NCI-H345 treated with DMSO at 0.1 percent for 48 hours (cell line): ENCODE measurements around the gene LRRC63.
"Not testable (repeated sequence)": the region's sequence is repeated elsewhere in the genome, so short reads cannot be mapped to it uniquely, and the experiment has no call there.

Experiments used
- DNase-seq: peaks from one replicate; lab custom pipeline; 2025; ENCODE audit not compliant: unreplicated experiment; lab: John Stamatoyannopoulos, UW

LRRC63 gene

DNA sequence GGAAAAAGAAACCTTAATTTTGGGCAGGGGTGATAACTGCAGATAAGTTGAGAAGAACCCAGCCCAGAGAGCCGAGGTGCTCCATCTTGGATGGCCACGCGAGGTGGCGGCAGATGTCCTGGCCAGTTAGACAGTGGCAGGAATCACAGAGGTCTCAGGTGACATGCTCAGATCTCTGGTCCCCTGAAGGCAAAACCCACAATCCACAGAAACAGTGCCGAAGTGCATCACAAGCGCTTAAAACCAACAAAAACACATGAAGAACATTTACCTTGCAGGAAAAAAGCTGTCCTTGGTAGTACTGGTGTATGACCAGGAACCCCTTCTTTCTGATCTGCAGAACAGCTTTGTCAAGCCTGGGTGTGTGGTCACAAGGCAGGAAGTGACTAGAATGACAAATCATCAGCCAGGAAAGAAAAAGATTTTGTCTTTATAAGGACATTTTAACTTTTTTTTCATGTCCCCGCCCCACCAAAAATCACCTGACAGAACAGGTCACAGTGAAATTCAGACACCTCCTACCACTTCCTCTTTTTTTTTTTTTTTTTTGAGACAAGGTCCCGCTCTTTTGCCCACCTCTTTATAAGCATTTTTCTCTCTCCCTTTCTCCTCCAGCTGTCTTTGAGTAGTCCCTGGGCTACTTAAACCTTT, 29.8 kb upstream of the LRRC63 start, which contains the start of gene LCP1:
Gene LCP1, minus strand, starts transcription at position 338 of the 651 bp plus-strand sequence. CDS start 22,515 bp downstream, outside the sequence.
- DNase-seq, result no peak

DNA sequence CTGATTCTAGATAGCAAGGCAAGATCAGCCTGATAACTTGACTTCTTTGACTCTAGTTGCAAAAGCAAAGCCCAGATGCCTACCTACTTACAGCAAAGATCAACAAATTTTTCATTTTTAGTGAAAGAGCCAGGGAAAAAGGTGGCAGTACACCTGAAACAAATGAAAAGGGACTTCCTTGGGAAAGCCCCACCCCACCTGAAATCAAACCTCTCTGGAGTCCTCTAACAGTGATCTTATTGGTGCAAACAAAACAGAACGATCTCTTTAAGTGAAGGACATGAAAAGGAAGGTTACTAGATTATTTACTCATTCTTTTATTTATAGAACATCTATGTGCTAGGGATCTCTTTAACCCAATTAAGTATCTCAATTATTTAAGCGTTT, 29.2 kb upstream of the LRRC63 start:
- no peak for DNase-seq

DNA sequence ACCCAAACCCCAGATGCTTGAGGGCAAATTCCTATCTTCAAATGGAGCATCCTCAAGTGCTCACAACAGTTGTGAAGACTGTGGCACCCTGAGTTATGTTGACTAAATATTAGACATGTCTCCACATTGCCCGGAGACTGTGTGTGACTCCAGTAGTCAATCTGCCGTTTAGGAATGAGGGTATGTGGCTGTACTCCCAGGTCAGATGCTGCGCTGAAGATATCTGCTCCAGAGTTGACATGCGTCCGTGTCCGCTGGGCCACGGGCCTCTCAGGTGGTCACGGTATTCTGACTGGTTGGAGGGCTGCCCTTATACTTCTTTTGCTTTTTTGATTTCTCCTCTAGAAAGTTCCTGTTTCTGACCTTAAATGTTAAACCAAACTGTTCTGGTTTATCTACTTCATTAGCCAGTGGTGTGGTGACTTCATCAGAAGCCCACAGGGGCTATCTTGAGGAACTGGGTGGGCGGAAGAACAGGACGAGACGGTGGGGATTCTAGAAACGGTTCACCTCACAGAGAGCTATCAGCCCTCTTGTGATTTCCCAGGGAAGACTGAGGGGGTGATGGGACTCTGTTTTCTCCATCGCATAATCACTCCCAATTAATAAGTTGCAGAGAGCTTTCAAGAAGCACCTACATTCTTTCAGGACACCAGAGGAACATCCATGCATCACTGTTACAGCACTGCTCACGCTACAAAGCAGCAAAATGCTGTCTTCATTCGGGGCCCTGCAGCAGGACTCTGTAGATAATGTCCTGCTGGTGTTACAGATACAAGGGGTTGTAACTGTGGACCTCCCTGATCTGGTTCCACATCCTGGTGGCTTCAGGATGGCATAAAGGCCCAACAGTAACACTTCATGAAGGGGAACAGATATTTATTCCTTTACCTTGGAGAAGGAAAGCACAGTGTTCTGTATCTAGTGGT, 28.4 kb upstream of the LRRC63 start:
- no peak for DNase-seq

DNA sequence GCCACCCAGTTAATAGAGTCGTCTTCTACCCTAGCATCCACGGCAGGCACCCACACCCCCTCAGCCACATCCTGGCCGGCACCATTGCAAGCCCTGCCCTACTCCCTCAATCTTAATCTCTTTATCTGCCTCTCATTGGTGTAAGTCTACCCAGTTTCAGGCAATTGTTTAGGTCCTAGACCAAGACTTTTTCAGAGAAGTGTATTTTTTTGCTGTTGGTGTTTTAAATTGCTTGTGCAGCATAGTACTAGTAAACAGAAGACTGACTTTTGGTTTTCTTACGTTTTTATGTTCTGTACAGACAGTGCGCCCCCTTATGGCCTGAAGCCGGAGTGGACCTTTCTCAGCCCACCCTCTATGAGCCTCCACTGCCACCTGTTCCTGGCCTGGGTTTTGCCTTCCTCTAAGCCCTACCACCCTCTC, 27.4 kb upstream of the LRRC63 start:
- DNase-seq, result no peak

DNA sequence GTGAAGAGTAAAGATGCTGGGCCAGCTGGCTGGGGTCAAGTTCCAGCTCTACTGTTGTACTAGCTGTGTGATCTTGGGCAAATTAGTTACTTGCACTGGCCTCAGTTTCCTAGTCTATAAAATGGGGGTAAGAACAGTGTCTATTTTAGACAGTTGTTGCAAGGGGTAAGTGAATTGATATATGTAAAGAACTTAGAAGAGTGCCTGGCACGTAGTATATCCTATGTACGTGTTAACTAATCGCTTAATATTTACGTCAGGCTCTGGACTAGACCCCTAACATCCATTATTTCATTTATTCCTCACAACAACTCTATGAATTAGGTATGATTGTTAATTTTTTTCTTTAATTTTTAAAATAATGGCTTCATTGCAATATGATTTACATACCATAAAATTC, 26.1 kb upstream of the LRRC63 start:
- no peak for DNase-seq

DNA sequence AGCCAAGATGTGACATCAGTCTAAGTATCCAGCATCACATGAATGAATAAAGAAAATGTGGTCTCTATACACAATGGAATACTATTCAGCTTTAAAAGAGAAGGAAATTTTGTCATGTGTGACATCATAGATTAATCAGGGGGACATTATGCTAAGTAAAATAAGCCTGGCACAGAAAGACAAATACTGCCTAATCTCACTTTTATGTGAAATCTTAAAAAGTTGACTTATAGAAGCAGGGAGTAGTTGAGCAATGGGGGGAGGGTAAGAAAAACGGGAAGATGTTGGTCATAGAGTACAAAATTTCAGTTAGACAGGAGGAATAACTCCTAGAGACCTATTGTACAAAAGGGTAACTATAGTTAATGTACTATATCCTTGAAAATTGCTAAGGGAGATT, 19.3 kb upstream of the LRRC63 start:
- DNase-seq, result no peak

DNA sequence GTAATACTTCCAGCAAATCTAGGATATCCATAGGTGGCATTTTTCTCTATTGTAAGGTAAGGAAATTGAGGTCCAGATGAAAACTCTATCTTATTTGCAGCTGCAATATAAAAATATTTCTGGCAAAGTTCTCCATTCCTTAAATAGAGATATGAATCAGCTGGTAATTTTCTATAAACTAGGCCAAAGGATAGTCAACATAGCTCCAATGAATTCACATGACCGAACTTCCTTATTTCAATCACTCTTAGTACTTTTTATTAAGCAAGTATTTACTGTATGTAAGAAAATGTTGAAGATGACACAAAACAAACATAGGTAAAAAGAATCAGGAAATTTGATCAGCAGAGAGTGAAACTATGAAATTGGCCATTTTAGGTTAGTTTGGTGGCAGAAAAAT, 16.7 kb upstream of the LRRC63 start:
- DNase-seq, result no peak

DNA sequence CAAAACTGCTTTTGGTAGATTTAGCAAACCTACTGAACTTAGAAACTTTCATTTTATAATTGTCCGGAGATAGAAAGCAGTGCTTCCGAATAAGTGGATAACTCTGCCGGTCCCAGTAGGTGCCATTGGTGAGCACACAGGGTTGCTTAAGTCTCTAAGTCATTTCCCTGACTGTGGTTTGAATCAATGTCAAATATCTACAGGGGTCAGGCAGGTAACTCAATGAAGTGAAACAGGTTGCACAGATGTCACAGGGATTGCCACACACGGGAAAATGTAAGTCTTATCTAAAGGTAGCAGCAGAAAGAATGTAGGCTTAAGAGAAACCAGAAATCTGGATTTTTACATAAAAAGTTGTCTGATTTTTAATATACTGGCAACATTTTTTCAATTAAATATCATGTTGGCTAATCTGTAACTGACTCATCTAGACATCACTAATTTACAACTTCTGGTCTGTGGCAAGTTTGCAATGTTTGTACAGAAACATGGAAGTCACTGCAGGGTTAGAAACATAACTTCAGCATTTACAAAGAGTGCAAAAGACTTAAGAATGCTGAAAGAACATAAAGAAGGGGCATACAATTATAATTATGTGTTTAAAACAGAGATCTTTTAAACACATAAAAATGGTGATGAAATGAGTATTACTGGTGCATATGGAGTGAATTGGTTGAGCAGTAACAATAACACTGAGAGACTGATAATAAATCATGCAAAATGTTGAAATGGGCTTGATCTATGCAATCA, 14.3 kb upstream of the LRRC63 start:
- DNase-seq, result no peak

DNA sequence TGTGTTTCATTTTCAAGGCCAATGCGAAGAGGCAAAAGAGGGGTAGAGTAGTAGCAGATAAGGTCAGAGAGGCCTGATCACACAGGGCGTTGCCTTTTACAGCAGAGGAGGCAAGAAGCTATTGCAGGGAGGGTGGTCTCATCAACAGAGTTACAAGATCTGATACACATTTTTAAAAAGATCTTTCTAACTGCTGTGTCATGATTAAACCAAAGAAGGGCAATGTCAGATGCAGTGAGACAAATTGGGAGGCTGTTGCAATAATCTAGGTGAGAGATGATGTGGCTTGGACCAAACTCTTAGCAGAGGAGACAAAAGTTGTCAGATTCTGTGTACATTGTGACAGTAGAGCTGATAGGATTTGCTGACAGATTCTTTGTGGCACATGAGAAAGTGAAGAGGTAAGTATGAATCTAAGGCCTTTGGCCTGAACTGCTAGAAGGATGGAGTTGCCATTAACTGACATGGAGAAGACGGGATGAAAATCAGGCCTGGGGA, 13.0 kb upstream of the LRRC63 start:
- DNase-seq, result no peak

DNA sequence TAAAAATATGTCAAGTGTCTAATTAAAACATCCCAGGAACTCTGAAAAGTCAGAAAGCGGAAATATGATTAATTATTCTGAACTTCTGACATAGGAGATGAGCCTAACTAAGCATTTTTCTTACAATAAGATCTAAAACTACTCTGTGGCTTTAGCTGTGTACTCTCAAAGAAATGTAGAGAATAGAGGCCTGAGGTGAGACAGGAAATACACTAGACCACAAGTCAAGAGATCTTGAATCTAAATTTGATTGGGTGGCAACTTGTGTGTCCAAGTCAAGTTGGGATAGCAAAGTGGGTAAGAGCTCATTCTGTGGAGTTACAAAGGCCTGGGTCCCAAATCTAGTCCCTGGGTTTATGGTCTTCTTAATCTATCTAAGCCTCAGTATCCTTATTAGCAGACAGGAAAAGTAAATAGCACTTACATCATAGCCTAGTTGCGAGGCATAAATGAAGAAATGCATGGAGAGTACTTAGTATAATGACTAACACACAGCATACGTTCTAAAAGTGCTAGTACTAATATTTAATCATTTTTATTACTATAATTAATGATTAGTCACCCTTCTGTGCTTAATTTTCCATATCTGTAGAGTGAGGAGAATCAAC, 9.4 kb upstream of the LRRC63 start:
- no peak for DNase-seq

DNA sequence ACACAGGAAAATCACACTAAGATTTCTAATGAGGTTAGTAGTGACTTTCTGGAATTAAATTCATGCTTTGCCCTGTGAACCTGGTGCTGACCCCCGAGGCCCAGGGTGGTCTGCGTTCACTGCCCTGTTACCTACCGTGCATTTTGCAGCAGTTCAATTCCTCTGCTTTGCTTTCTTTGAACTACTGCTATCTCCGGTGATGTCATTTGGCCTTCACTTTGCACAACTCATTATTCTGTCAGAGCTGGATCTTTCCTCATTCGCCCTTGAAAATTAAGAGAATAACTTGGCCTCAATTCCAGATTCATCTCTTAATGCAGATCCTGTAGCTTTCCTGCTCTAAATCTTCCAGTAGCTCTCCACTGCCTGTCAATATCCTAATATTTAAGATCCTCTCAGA, 8.8 kb upstream of the LRRC63 start:
- no peak for DNase-seq

DNA sequence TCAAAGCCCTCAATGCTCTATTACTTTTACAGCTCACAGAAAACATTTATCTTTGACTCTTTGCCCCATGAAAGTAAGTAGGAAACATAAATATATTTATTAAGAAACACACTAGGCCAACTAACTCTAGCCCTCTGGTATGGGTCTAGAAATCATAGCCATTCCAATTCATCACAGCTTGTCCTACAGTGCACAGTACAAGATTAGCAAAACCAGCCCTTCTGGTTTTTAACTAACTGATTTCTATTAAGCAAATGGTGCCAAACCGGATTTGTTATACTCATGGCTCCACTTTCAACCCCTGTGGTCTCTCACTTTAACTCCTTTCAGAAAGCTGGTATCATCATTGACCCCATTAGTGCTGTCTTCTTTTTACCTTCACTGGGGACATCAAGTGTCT, 5.6 kb upstream of the LRRC63 start:
- DNase-seq, result no peak

DNA sequence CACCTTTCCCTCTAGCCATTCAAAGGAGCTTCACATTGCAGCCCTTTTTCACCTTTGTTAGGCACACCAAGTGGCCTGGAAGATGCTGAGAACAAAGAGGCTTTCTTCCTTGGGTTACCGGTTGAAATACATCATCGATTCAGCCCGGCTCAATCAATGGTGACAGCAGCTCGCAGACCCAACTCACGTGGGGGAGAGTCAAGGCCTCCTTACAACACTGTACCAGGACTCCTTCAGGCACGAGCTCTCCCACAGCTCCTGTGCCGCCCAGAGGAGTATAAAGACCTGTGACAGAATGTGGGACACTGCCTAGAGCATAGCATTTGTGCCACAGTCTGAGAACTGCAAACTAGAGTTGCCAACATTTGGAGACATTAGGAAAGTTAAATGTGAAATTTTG, 3.9 kb upstream of the LRRC63 start:
- no peak for DNase-seq

DNA sequence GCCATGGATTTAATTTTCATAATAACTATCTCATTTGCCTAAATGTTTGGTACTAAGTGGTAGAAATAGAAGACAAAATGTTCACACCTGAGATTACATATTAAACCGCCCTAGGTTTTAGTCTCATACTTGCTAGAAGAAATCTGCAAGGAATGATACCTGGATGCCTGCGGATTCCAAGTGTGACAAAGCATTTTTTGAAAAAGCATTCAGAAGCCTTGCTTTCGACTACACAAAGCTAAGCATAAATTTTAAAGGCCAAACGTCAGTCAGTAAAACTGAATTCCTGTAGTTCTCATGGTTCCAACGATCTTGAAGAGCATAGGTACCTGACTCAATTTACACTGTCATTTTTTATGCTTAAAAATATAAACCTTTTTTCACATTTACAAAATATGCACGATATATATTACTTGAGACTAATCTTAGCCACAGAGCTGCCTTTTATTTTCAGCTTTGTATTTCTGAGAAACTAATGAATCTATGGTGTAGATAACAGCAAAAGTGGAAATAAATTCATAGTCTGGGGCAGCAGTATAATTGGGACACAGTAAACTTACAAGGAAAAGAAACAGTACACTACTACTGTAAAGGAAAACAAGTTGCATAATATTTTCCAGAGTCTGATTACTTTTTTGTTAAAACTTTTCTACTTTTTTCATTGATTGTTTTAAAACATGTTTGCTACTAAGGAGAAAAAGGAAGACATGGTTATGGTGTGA, 1.2 kb upstream of the LRRC63 start:
- no peak for DNase-seq

DNA sequence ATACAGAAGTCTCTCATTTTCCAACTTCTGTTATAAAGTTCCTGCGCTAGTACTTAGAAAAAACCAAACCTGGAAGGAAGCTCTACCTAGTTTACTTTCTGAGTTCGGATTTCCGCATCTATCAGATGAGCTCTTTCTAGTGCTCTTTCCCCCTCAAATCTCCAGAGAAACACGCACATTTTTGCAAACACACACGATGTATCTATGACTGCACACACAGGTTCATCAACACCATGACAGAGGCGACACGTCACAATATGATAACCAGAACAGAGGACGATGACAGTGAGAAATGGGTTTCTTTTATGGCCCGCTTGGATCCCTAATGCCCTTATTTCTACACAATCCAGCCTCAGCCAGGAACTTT, 629 bp upstream of the LRRC63 start:
- peak; percentile 9 for DNase-seq

DNA sequence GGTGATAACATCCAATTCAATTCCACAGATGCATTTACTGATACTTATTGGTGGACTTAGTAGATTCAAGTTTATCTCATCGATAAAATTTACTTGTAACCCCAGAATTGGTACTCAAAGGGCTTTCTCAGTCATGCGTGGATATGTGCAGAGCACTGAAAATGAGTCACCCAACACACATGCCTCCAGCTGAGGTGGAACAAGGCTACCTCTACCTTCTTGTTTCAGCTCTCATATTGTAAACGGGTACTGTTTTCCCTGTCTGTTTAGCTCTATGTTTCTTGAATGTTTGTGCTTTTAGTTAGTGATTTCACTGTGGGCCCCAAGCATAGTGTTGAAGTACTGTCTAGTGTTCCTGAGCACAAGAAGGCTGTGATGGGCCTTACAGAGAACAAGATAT, 1.5 kb downstream of the LRRC63 start:
- DNase-seq, result no peak

DNA sequence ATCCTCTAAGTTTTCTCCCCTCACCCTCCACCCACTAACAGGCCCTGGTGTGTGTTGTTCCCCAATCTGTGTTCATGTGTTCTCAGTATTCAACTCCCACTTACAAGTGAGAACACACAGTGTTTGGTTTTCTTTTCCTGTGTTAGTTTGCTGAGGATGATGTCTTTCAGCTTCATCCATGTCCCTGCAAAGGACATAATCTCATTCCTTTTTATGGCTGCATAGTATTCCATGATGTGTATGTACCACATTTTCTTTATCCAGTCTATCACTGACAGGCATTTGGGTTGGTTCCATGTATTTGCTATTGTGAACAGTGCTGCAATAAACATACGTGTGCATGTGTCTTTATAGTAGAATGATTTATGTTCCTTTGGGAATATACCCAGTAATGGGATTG, 3.0 kb downstream of the LRRC63 start:
- not testable (repeated sequence) for DNase-seq

DNA sequence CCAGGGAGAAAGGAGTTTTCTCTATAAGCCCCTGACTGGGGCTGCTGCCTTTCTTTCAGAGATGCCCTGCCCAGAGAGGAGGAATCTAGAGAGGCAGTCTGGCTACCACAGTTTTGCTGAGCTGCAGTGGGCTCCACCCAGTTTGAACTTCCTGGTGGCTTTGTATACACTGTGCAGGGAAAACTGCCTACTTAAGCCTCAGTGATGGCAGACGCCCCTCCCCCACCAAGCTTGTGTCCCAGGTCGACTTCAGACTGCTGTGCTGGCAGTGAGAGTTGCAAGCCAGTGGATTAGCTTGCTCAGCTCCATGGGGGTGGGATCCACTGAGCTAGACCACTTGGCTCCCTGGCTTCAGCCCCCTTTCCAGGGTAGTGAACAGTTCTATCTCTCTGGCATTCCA, 8.5 kb downstream of the LRRC63 start:
- DNase-seq, result not testable (repeated sequence)

DNA sequence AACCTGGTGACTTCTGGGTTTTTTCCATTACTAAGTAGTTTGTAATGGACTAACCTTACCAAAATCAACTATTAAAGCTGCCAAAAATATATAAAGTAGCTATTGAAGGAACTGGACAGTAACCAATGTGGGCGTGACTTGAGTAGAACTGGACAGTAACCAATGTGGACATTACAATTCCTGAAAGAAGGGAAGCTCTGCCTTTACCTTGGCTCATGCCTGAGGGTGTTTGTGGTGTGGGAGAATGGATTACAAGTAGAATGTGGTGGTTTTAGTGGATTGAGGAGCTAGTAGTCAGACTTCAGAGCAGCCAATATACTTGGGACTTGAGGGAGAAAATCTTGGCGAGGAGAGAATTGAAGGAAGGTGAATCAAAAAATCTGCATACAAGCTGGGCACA, 17.5 kb downstream of the LRRC63 start:
- no peak for DNase-seq

DNA sequence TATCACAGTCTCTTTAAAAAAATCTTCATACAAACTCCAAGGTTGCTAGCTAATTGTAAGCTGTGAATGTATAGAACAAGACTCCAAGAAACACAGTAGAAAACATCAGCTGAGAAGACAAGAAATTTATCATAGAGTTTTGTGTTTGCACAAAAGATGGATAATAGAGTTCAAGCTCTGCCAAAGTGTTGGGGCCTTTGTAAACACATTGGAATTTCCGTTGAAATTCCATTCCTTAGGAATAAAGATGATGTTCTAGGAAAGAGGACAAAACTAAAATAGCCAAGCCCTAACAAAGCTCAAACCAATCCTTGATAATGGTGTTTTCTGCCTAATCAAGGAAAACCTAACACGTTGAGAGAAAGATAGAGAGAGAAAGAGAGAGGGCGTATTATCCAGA, 20.6 kb downstream of the LRRC63 start:
- DNase-seq, result no peak

DNA sequence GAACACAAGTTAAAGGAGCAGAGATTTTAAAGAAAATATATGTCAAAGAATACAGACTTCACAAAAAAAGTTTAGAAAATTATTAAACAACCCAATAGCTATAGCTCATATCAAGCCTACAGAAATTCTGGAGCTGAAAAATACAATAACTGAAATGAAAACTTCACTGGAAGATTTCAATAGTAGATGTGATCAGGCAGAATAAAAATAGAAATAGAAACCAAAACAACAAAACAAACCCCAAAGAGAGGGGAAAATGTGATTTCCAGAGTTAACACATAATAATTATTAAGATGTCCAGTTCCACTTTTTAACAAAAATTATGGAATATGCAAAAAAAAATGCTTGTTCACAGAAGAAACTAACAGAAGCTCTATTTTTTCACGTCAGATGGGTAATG, 23.6 kb downstream of the LRRC63 start:
- no peak for DNase-seq
